Panc1 (cell line): ENCODE measurements around the gene MAGI1.

ENCODE experiments used
- POLR2AphosphoS5 ChIP-seq: IDR thresholded peaks from 2 replicates; pipeline ENCODE4 v1.6.1; 2012; ENCODE audit warnings: mild to moderate bottlenecking, low read depth, low read length, moderate library complexity
- SIN3A ChIP-seq: IDR thresholded peaks from 2 replicates; pipeline ENCODE4 v1.6.1; 2012; ENCODE audit warnings: low read depth, mild to moderate bottlenecking, low read length, moderate library complexity, borderline replicate concordance; ENCODE audit not compliant: insufficient read depth
- TCF7L2 ChIP-seq: IDR thresholded peaks from 2 replicates; pipeline ENCODE4 v1.6.1; 2011; ENCODE audit warnings: mild to moderate bottlenecking, low read depth, low read length, inconsistent platforms
- TF ChIP-seq, protein P1 (sequence below): fragments of 450-650 bp; IDR thresholded peaks from 2 replicates; pipeline ENCODE4 v1.5.1; 2017; ENCODE audit warnings: mild to moderate bottlenecking
- TF ChIP-seq, protein P2 (sequence below), 2 experiments: IDR thresholded peaks; 2 replicates each; pipeline ENCODE4 v1.6.1; 2011 to 2012; ENCODE audit warnings: low read depth in 2 of 2, control low read depth in 1 of 2, low read length in 1 of 2, mild to moderate bottlenecking in 1 of 2, moderate library complexity in 1 of 2; ENCODE audit not compliant: insufficient read depth in 1 of 2

DNA sequence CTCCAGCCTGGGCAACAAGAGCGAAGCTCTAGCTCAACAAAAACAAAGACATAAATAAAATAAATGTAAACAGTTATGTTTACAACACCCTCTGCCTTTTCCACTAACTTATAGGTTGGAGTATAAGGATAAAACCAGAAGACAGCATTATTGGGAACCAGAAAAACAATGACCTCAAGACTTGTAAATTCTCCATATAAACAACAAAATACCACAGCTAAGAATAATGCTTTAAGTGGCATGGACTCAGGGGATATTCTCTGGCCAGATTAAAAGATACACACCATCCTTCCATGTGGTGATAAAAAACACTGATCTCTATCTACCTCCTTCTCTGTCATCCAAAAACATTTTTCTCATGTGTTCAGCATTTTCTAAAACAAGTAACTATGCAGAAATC, 500.6 kb downstream of the MAGI1 start:
- TF ChIP-seq, protein P1, sequence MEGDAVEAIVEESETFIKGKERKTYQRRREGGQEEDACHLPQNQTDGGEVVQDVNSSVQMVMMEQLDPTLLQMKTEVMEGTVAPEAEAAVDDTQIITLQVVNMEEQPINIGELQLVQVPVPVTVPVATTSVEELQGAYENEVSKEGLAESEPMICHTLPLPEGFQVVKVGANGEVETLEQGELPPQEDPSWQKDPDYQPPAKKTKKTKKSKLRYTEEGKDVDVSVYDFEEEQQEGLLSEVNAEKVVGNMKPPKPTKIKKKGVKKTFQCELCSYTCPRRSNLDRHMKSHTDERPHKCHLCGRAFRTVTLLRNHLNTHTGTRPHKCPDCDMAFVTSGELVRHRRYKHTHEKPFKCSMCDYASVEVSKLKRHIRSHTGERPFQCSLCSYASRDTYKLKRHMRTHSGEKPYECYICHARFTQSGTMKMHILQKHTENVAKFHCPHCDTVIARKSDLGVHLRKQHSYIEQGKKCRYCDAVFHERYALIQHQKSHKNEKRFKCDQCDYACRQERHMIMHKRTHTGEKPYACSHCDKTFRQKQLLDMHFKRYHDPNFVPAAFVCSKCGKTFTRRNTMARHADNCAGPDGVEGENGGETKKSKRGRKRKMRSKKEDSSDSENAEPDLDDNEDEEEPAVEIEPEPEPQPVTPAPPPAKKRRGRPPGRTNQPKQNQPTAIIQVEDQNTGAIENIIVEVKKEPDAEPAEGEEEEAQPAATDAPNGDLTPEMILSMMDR = no peak
- TF ChIP-seq, protein P2, sequence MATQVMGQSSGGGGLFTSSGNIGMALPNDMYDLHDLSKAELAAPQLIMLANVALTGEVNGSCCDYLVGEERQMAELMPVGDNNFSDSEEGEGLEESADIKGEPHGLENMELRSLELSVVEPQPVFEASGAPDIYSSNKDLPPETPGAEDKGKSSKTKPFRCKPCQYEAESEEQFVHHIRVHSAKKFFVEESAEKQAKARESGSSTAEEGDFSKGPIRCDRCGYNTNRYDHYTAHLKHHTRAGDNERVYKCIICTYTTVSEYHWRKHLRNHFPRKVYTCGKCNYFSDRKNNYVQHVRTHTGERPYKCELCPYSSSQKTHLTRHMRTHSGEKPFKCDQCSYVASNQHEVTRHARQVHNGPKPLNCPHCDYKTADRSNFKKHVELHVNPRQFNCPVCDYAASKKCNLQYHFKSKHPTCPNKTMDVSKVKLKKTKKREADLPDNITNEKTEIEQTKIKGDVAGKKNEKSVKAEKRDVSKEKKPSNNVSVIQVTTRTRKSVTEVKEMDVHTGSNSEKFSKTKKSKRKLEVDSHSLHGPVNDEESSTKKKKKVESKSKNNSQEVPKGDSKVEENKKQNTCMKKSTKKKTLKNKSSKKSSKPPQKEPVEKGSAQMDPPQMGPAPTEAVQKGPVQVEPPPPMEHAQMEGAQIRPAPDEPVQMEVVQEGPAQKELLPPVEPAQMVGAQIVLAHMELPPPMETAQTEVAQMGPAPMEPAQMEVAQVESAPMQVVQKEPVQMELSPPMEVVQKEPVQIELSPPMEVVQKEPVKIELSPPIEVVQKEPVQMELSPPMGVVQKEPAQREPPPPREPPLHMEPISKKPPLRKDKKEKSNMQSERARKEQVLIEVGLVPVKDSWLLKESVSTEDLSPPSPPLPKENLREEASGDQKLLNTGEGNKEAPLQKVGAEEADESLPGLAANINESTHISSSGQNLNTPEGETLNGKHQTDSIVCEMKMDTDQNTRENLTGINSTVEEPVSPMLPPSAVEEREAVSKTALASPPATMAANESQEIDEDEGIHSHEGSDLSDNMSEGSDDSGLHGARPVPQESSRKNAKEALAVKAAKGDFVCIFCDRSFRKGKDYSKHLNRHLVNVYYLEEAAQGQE (IDR thresholded peaks at IDR 0.05; ENCODE audit: insufficient read depth in 1 of 2, low read depth in 2 of 2, low read length in 1 of 2) = no peak
- TF ChIP-seq POLR2AphosphoS5 (no peak), TCF7L2 (no peak), SIN3A (no peak)
